PC-9 (cell line): ENCODE measurements around the gene RGS11. TPM values are rescaled to one million over a fixed set of nuclear protein-coding genes. Genes with fewer than 3 reads are reported as not detected.

ENCODE experiments used
- BruUV-seq: library from RNA; stranded (reverse); fragments of 400-500 nt; replicated peaks from 2 replicates; lab custom pipeline; 2021; lab: Mats Ljungman, UMichigan
- CTCF ChIA-PET: fragments of 300-600 bp; sonication (Branson Sonifier 250); formaldehyde crosslinking; loops from one replicate; lab custom pipeline; 2022; ENCODE audit warnings: antibody characterized with exemption; lab: Charles Lee
- POLR2A ChIA-PET: fragments of 300-600 bp; sonication (Branson Sonifier 250); formaldehyde crosslinking; loops from one replicate; lab custom pipeline; 2022; ENCODE audit warnings: antibody characterized with exemption; ENCODE audit not compliant: unreplicated experiment; lab: Charles Lee
- DNase-seq, 2 experiments: peaks; one replicate each; pipeline versions ENCODE4 v3.0.0 to v3.0.0-alpha.2; 2015 to 2022; ENCODE audit warnings: mixed read lengths in 1 of 2
- H2AFZ ChIP-seq: fragments of 200-600 bp; sonication (generic); 2 replicates; pipeline ENCODE4 v1.8.1; 2017; ENCODE audit warnings: antibody characterized with exemption
- H3F3A ChIP-seq: fragments of 200-600 bp; sonication (generic); 2 replicates; pipeline ENCODE4 v1.8.1; 2017; ENCODE audit warnings: antibody characterized with exemption, mild to moderate bottlenecking, low read depth; ENCODE audit not compliant: insufficient read depth
- H3K27ac ChIP-seq: fragments of 200-600 bp; sonication (generic); 2 replicates; pipeline ENCODE4 v1.6.1; 2016; ENCODE audit warnings: mixed run types
- H3K27me3 ChIP-seq: fragments of 200-600 bp; sonication (generic); 2 replicates; pipeline ENCODE4 v1.6.1; 2016; ENCODE audit warnings: low read depth, mixed run types; ENCODE audit not compliant: insufficient read depth
- H3K36me3 ChIP-seq: fragments of 200-600 bp; sonication (generic); 2 replicates; pipeline ENCODE4 v1.6.1; 2016; ENCODE audit warnings: low read depth, mixed run types
- H3K4me1 ChIP-seq: fragments of 200-600 bp; sonication (generic); replicated peaks from 2 replicates; pipeline ENCODE4 v1.6.1; 2016; ENCODE audit warnings: mixed run types; ENCODE audit not compliant: insufficient read depth
- H3K4me2 ChIP-seq: fragments of 200-600 bp; sonication (generic); 2 replicates; pipeline ENCODE4 v1.6.1; 2017; ENCODE audit warnings: mixed run types
- H3K4me3 ChIP-seq: fragments of 200-600 bp; sonication (generic); 2 replicates; pipeline ENCODE4 v1.6.1; 2016; ENCODE audit warnings: mixed run types
- H3K79me2 ChIP-seq: fragments of 200-600 bp; sonication (generic); 2 replicates; pipeline ENCODE4 v1.6.1; 2017; ENCODE audit warnings: low read depth, mixed run types
- H3K9me2 ChIP-seq: fragments of 200-600 bp; sonication (generic); 2 replicates; pipeline ENCODE4 v1.8.1; 2017; ENCODE audit warnings: mild to moderate bottlenecking; ENCODE audit not compliant: insufficient read depth
- H3K9me3 ChIP-seq: fragments of 200-600 bp; sonication (generic); 2 replicates; pipeline ENCODE4 v1.8.1; 2016; ENCODE audit warnings: low read depth; ENCODE audit not compliant: insufficient read depth
- H4K20me1 ChIP-seq: fragments of 200-600 bp; sonication (generic); 2 replicates; pipeline ENCODE4 v1.8.1; 2017; ENCODE audit not compliant: insufficient read depth
- CTCF ChIP-seq: fragments of 200-600 bp; sonication (generic); conservative IDR thresholded peaks from 2 replicates; pipeline ENCODE4 v1.6.1; 2017; ENCODE audit warnings: mixed run types, antibody characterized with exemption, mild to moderate bottlenecking, moderate library complexity
- EZH2 ChIP-seq: fragments of 200-600 bp; sonication (generic); IDR thresholded peaks from 2 replicates; pipeline ENCODE4 v1.8.0; 2017; ENCODE audit warnings: antibody characterized with exemption, low read depth
- intact Hi-C: fragments of 100-400 bp; cut with micrococcal nuclease; formaldehyde crosslinking; loops from one replicate; pipeline ENCODE4 v1.10.0; 2022; ENCODE audit not compliant: unreplicated experiment
- total RNA-seq: library from RNA; stranded (reverse); gene quantifications from 2 replicates; pipeline ENCODE4 v1.2.3, GENCODE V29; 2021

The RGS11 gene
- total RNA-seq, 1 experiment from 2014 or later, result not detected

GRCh38 chr16:290681-291405 is 15.1 kb upstream of the RGS11 start:
- no peak overlapping the region for H3K4me2 ChIP-seq
- H3K36me3 ChIP-seq, result no peaks in the 10 kb centered on the region
- no peaks in the 10 kb centered on the region for H3K9me2 ChIP-seq
- H3K9me3 ChIP-seq, result no peaks in the 10 kb centered on the region
- DNase-seq, result no peak
- POLR2A ChIA-PET, result no interaction called here
- no peaks in the 10 kb centered on the region for H3K79me2 ChIP-seq
- CTCF ChIA-PET, result no interaction called here
- peaks cover 5% of the 10 kb centered on the region; the same call in 1 of the 2 replicates for H3F3A ChIP-seq
- no peak overlapping the region for H3K4me3 ChIP-seq
- H2AFZ ChIP-seq, result no peak overlapping the region
- intact Hi-C loops, result no loop called here
- no peak for TF ChIP-seq EZH2
- TF ChIP-seq CTCF, result no peak
- H3K27ac ChIP-seq, result no peak overlapping the region
- H4K20me1 ChIP-seq, result no peaks in the 10 kb centered on the region; the same call in 1 of the 2 replicates
- no peaks in the 10 kb centered on the region for H3K4me1 ChIP-seq
- no TSS peak for BruUV-seq
- H3K27me3 ChIP-seq, result no peaks in the 10 kb centered on the region

GRCh38 chr16:290015-290680 is 14.4 kb upstream of the RGS11 start:
- Histone ChIP-seq H3K4me3 (no peak overlapping the region), H4K20me1 (no peaks in the 10 kb centered on the region; the same call in 1 of the 2 replicates), H3K27me3 (no peaks in the 10 kb centered on the region), H3K4me1 (no peaks in the 10 kb centered on the region), H3K36me3 (no peaks in the 10 kb centered on the region), H3K9me2 (no peaks in the 10 kb centered on the region), H2AFZ (no peak overlapping the region), H3K79me2 (no peaks in the 10 kb centered on the region), H3K4me2 (no peak overlapping the region), H3K9me3 (no peaks in the 10 kb centered on the region), H3F3A (peaks cover 5% of the 10 kb centered on the region; the same call in 1 of the 2 replicates), H3K27ac (no peak overlapping the region)
- TF ChIP-seq EZH2 (no peak), CTCF (no peak)
- intact Hi-C loops, result no loop called here
- CTCF ChIA-PET, result no interaction called here
- BruUV-seq, result no TSS peak
- POLR2A ChIA-PET, result no interaction called here
- DNase-seq, result no peak

- Histone ChIP-seq H2AFZ (no peak overlapping the region), H3K79me2 (no peaks in the 10 kb centered on the region), H3K4me3 (no peak overlapping the region), H3K4me2 (no peak overlapping the region), H3K9me2 (no peaks in the 10 kb centered on the region), H3F3A (peaks cover 5% of the 10 kb centered on the region; the same call in 1 of the 2 replicates), H4K20me1 (no peaks in the 10 kb centered on the region; the same call in 1 of the 2 replicates), H3K27ac (no peak overlapping the region), H3K36me3 (no peaks in the 10 kb centered on the region), H3K4me1 (no peaks in the 10 kb centered on the region), H3K9me3 (no peaks in the 10 kb centered on the region), H3K27me3 (no peaks in the 10 kb centered on the region)
- no peak for DNase-seq
- ChIA-PET POLR2A (no interaction called here), CTCF (no interaction called here)
- TF ChIP-seq EZH2 (no peak), CTCF (no peak)
- intact Hi-C loops, result no loop called here
- BruUV-seq, result no TSS peak
Measured at GRCh38 chr16:289395-289997, 13.8 kb upstream of the RGS11 start.
